ENCODE measurements around the gene OR10H5.

Gene OR10H5

DNA sequence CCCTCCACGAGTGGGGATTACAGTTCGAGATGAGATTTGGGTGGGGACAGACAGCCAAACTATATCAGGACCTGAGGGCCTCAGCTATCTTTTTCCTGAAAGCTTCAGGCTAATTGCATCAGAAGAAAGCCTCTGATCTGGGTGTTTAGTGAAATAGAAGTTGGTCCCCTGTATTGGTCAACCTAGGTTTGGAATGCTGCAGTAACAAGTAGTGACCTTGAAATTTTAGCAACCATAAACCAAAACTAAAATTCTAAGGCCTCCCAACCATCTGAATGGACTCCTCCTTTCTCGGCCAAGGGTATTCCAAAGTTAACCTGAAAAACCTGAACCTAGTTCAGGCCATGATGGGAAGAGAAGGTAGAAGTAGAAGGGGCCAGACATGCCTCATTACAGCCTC, 62.9 kb downstream of the OR10H5 start:
- DNase-seq, result no peak

All from NCI-H2171 treated with DMSO at 0.1 percent for 48 hours (cell line).